GM18505 (cell line): Measurements from ENCODE around the gene GRM7.

ENCODE experiments used
- ATAC-seq: cut with Tn5 transposase; IDR thresholded peaks from one replicate; pipeline ENCODE4 v1.9.1; 2021; ENCODE audit not compliant: unreplicated experiment
- POLR2A ChIP-seq: IDR thresholded peaks from 4 replicates; pipeline ENCODE4 v1.6.1; 2011; ENCODE audit warnings: borderline replicate concordance; ENCODE audit not compliant: insufficient read depth, insufficient read length; ENCODE audit errors: extremely low read depth

Gene GRM7

GRCh38 chr3:7508821-7509220 lies 647.9 kb downstream of the GRM7 start:
- no peak for ATAC-seq
- TF ChIP-seq POLR2A, result no peak

- ATAC-seq, result no peak
- TF ChIP-seq POLR2A, result no peak
Observed at GRCh38 chr3:7512048-7512447, 651.1 kb downstream of the GRM7 start.

- TF ChIP-seq POLR2A, result no peak
- ATAC-seq, result no peak
Observed at GRCh38 chr3:7518026-7518425, 657.1 kb downstream of the GRM7 start.

GRCh38 chr3:7518456-7518855 lies 657.5 kb downstream of the GRM7 start:
- no peak for ATAC-seq
- no peak for TF ChIP-seq POLR2A

GRCh38 chr3:7520059-7520458 lies 659.1 kb downstream of the GRM7 start:
- TF ChIP-seq POLR2A, result no peak
- no peak for ATAC-seq

GRCh38 chr3:7520593-7520992 lies 659.7 kb downstream of the GRM7 start:
- no peak for TF ChIP-seq POLR2A
- ATAC-seq, result no peak

- TF ChIP-seq POLR2A, result no peak
- no peak for ATAC-seq
Observed at GRCh38 chr3:7536510-7536909, 675.6 kb downstream of the GRM7 start.

DNA sequence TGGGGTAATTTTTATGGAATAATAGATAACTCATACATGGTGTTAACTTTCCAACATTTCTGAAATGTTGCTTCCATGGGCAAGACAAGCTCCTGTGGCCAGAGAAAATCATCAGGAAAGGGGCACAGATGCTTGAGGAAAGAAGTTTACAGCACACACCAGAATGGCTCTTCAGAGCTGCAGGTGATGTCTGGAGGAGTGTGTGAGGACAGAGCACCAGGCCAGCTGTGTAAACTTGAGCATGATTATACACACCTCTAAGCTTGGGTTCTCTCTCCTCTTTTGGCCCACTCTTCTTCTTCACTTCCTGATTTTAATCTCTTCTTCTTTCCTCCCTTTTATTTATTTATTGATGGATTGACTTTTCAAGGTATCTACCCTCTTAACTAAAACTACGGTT lies 676.0 kb downstream of the GRM7 start:
- no peak for ATAC-seq
- TF ChIP-seq POLR2A, result no peak

GRCh38 chr3:7543294-7543880 lies 682.5 kb downstream of the GRM7 start:
- no peak for TF ChIP-seq POLR2A
- no peak for ATAC-seq

- TF ChIP-seq POLR2A, result no peak
- no peak for ATAC-seq
Observed at GRCh38 chr3:7545334-7545733, 684.4 kb downstream of the GRM7 start.

DNA sequence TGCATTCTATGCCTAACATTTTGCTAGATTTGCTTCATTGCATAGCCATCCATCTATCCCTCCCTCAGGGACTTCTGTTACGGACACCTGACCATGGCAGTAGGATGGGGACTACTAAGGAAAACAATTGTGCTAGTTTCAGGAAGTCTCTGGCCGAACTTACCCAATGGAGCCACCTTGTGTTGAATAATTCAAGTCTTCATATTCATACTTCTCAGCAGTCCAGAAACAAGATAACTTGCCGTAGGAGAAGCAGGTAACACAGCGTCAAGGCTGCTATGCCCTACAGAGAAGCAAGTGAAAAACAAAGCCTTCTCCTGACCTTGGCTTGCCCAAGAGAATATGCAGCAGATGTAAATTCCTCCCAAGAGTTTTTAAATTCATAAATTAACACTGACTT lies 685.3 kb downstream of the GRM7 start:
- ATAC-seq, result no peak
- TF ChIP-seq POLR2A, result no peak

GRCh38 chr3:7547826-7548225 lies 686.9 kb downstream of the GRM7 start:
- no peak for TF ChIP-seq POLR2A
- ATAC-seq, result no peak

- TF ChIP-seq POLR2A, result no peak
- ATAC-seq, result no peak
Observed at GRCh38 chr3:7562892-7563291, 702.0 kb downstream of the GRM7 start.

DNA sequence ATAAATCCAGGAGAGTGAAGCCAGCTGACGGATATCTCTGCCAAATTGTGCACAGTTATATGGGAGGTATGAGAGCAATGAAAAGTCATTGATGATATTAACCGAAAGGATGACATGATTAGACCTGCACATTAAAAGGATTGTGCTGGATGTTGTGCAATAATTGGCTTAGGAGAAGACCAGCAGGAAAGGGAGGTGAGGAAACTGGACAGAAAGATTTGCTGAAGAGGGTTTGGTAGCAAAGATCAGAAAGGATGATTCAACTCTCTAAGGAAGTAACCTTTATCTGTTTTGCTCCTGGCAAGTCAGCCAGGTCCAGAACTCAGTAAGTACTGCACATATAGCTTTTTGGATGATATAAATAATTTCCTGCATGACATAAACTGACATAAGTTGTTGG lies 704.7 kb downstream of the GRM7 start:
- TF ChIP-seq POLR2A, result no peak

DNA sequence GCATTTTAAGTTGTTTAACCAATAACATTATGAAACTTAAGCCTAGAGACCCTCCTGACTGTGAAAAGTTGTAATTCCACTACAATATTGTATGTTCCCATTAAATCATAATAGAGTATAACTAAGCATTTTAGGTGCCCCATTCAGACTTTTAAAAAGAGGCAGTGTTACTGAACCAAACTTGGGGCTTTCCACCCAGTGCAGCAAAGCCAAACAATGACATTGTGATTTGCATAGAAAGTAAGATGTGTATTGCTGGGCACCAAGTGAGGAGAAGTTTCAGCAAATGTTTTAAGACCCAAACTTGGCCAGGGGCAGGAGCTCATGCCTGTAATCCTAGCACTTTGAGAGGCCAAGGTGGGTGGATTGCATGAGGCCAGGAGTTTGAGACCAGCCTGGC lies 706.2 kb downstream of the GRM7 start:
- TF ChIP-seq POLR2A, result no peak
- ATAC-seq, result no peak

More for the DNA sequence above, 704.7 kb downstream of the GRM7 start:
- no peak for ATAC-seq
